ENCODE data around the gene ARSG.

GRCh38 chr17:68432086-68432864 lies 141.0 kb downstream of the ARSG start:
- no peak for TF ChIP-seq TCF12 (IDR thresholded peaks at IDR 0.05; ENCODE audit: low read depth)
- no peak for TF ChIP-seq CREB1 (IDR thresholded peaks at IDR 0.05; ENCODE audit: low read depth)
